IMR-90 (cell line): ENCODE results near the gene CYB5RL. TPM values are rescaled to one million over a fixed set of nuclear protein-coding genes. Genes with fewer than 3 reads are reported as not detected.

ENCODE experiments used
- ATAC-seq: fragments of 200-7000 bp; cut with Tn5 transposase; 2 replicates; pipeline ENCODE4 v1.9.1; 2020; ENCODE audit warnings: low read depth, mild to moderate bottlenecking, moderate library complexity
- BruUV-seq: library from RNA; stranded (reverse); fragments of 400-500 nt; replicated peaks from 2 replicates; lab custom pipeline; 2021; lab: Mats Ljungman, UMichigan
- CTCF ChIA-PET: fragments of 300-600 bp; formaldehyde crosslinking; extraction: SDS; loops from one replicate; lab custom pipeline; 2021; ENCODE audit warnings: antibody characterized with exemption; lab: Yijun Ruan, JAX
- POLR2A ChIA-PET: fragments of 300-600 bp; sonication (Branson Sonifier 250); formaldehyde crosslinking; loops from one replicate; lab custom pipeline; 2022; ENCODE audit warnings: antibody characterized with exemption; ENCODE audit not compliant: unreplicated experiment; lab: Charles Lee
- DNase-seq: peaks from one replicate; pipeline ENCODE4 v3.0.0; 2013
- H2AFZ ChIP-seq: replicated peaks from 2 replicates; pipeline ENCODE3; 2013; ENCODE audit warnings: low read length, mild to moderate bottlenecking; ENCODE audit not compliant: poor library complexity
- H2AK5ac ChIP-seq: 2 replicates; pipeline ENCODE4 v1.6.1; 2013; ENCODE audit warnings: low read depth, low read length, inconsistent platforms
- H2AK9ac ChIP-seq: replicated peaks from 2 replicates; pipeline ENCODE3; 2013; ENCODE audit warnings: mild to moderate bottlenecking, low read depth, low read length, moderate library complexity; ENCODE audit not compliant: poor library complexity
- H2BK120ac ChIP-seq: 2 replicates; pipeline ENCODE4 v1.6.1; 2013; ENCODE audit warnings: low read depth, low read length, inconsistent platforms
- H2BK15ac ChIP-seq: 3 replicates; pipeline ENCODE4 v1.6.1; 2013; ENCODE audit warnings: low read depth, low read length, inconsistent platforms
- H2BK20ac ChIP-seq: 2 replicates; pipeline ENCODE4 v1.6.1; 2013; ENCODE audit warnings: low read depth, mild to moderate bottlenecking, inconsistent platforms, low read length, moderate library complexity
- H2BK5ac ChIP-seq: 2 replicates; pipeline ENCODE4 v1.6.1; 2013; ENCODE audit warnings: mild to moderate bottlenecking, low read depth, low read length, inconsistent platforms; ENCODE audit not compliant: poor library complexity, severe bottlenecking
- H3K14ac ChIP-seq: replicated peaks from 2 replicates; pipeline ENCODE4 v1.6.1; 2013; ENCODE audit warnings: low read depth, low read length, inconsistent platforms
- H3K18ac ChIP-seq: 2 replicates; pipeline ENCODE4 v1.6.1; 2013; ENCODE audit warnings: low read depth, low read length, control low read depth
- H3K23ac ChIP-seq: 2 replicates; pipeline ENCODE4 v1.6.1; 2013; ENCODE audit warnings: low read depth, low read length, inconsistent platforms
- H3K27ac ChIP-seq: 2 replicates; pipeline ENCODE4 v1.5.1; 2013; ENCODE audit warnings: mild to moderate bottlenecking, control low read depth, low read length; ENCODE audit not compliant: insufficient read depth
- H3K27me3 ChIP-seq: 2 replicates; pipeline ENCODE4 v1.6.1; 2013; ENCODE audit warnings: low read length; ENCODE audit not compliant: control insufficient read depth, insufficient read depth
- H3K36me3 ChIP-seq: 2 replicates; pipeline ENCODE4 v1.6.1; 2013; ENCODE audit warnings: low read length, mixed read lengths; ENCODE audit not compliant: control insufficient read depth, insufficient read depth
- H3K4ac ChIP-seq: 2 replicates; pipeline ENCODE4 v1.6.1; 2013; ENCODE audit warnings: low read depth, low read length, inconsistent platforms
- H3K4me1 ChIP-seq: 2 replicates; pipeline ENCODE4 v1.6.1; 2013; ENCODE audit warnings: low read length, mixed read lengths; ENCODE audit not compliant: control insufficient read depth, insufficient read depth
- H3K4me2 ChIP-seq: 2 replicates; pipeline ENCODE4 v1.6.1; 2013; ENCODE audit warnings: low read depth, mild to moderate bottlenecking, control low read depth, low read length, moderate library complexity
- H3K4me3 ChIP-seq: 2 replicates; pipeline ENCODE4 v1.5.1; 2013; ENCODE audit warnings: low read depth, mild to moderate bottlenecking, control low read depth, low read length, moderate library complexity; ENCODE audit not compliant: insufficient read depth
- H3K56ac ChIP-seq: 2 replicates; pipeline ENCODE4 v1.6.1; 2013; ENCODE audit warnings: low read length, inconsistent platforms; ENCODE audit not compliant: insufficient read depth; ENCODE audit errors: extremely low read depth
- H3K79me1 ChIP-seq, 2 experiments: 2 replicates each; pipeline ENCODE4 v1.6.1; 2013; ENCODE audit warnings: low read length in 2 of 2, inconsistent platforms in 1 of 2, low read depth in 1 of 2
- H3K9ac ChIP-seq: 2 replicates; pipeline ENCODE4 v1.6.1; 2013; ENCODE audit warnings: low read depth, low read length, control low read depth
- H3K9me1 ChIP-seq: 2 replicates; pipeline ENCODE4 v1.6.1; 2013; ENCODE audit warnings: low read length, inconsistent platforms; ENCODE audit not compliant: insufficient read depth
- H3K9me3 ChIP-seq: 2 replicates; pipeline ENCODE4 v1.6.1; 2013; ENCODE audit warnings: low read length; ENCODE audit not compliant: control insufficient read depth, insufficient read depth
- H4K20me1 ChIP-seq: 2 replicates; pipeline ENCODE4 v1.6.1; 2013; ENCODE audit warnings: low read length, inconsistent platforms; ENCODE audit not compliant: insufficient read depth
- H4K5ac ChIP-seq: 2 replicates; pipeline ENCODE4 v1.6.1; 2013; ENCODE audit warnings: mild to moderate bottlenecking, low read depth, low read length, control low read depth
- H4K8ac ChIP-seq, 2 experiments: 2 replicates each; pipeline ENCODE4 v1.6.1; 2013; ENCODE audit warnings: low read depth in 2 of 2, low read length in 2 of 2, control low read depth in 1 of 2, inconsistent platforms in 1 of 2
- H4K91ac ChIP-seq: 2 replicates; pipeline ENCODE4 v1.6.1; 2013; ENCODE audit warnings: low read depth, low read length, inconsistent platforms; ENCODE audit not compliant: insufficient read depth
- BHLHE40 ChIP-seq: fragments of 150-350 bp; IDR thresholded peaks from 2 replicates; pipeline ENCODE4 v1.6.1; 2016; ENCODE audit warnings: mild to moderate bottlenecking, low read depth, low read length
- MAZ ChIP-seq: IDR thresholded peaks from 2 replicates; pipeline ENCODE4 v1.6.1; 2012; ENCODE audit warnings: low read depth, mild to moderate bottlenecking, low read length, improper control_type of control experiment, moderate library complexity, borderline replicate concordance
- RFX5 ChIP-seq: IDR thresholded peaks from 2 replicates; pipeline ENCODE4 v1.8.0; 2012; ENCODE audit warnings: low read depth, mild to moderate bottlenecking, low read length, moderate library complexity
- WGBS, 2 experiments: methylation state at CpG; one replicate each; pipeline versions ENCODE4 v1.1.5 to v1.1.7; 2013; ENCODE audit warnings: missing lambda C conversion rate in 2 of 2; ENCODE audit not compliant: insufficient read length in 1 of 2; ENCODE audit errors: extremely low coverage in 2 of 2; 5-methylcytosine and 5-hydroxymethylcytosine counted together
- dilution Hi-C: fragments of 300-500 bp; cut with HindIII; formaldehyde crosslinking; loops from one replicate; pipeline ENCODE4 v1.14.3; 2018; ENCODE audit warnings: low sequenced_read_pairs; ENCODE audit not compliant: unreplicated experiment
- in situ Hi-C: fragments of 300-500 bp; cut with MboI; formaldehyde crosslinking; loops from 3 replicates; pipeline ENCODE4 v1.14.3; 2019; ENCODE audit warnings: low sequenced_read_pairs, inconsistent platforms, mixed read lengths
- intact Hi-C: fragments of 100-400 bp; cut with micrococcal nuclease; formaldehyde crosslinking; loops from 2 replicates; pipeline ENCODE4 v1.10.0; 2022
- polyA plus RNA-seq, 3 experiments: library from polyadenylated mRNA; depleted of rRNA; stranded (reverse); fragments of >200 nt; gene quantifications; 2 replicates each; pipeline ENCODE4 v1.2.3, GENCODE V29; 2012; ENCODE audit warnings: low replicate concordance in 1 of 3
- total RNA-seq: library from RNA; depleted of rRNA; stranded (reverse); fragments of >200 nt; gene quantifications from 2 replicates; pipeline ENCODE4 v1.2.3, GENCODE V29; 2012

Gene CYB5RL
- total and polyA plus RNA-seq, 2 of the 4 experiments (the other 2 are of a cell fraction) = 3.8 to 4.3 TPM

GRCh38 chr1:54244655-54245054 lies 44.8 kb upstream of the CYB5RL start:
- peaks cover 8% of the 10 kb centered on the region; the same call in 1 of the 2 replicates for H3K9me1 ChIP-seq
- no peak overlapping the region for H2BK15ac ChIP-seq
- in situ Hi-C loops (no loop called here), intact Hi-C loops (no loop called here), dilution Hi-C loops (no loop called here)
- no peak overlapping the region for H2BK5ac ChIP-seq
- peaks cover 4% of the 10 kb centered on the region in 2 experiments; a peak in 3 of 4 replicates for H3K79me1 ChIP-seq
- H3K23ac ChIP-seq = no peak overlapping the region
- no peak overlapping the region for H3K56ac ChIP-seq
- H2BK20ac ChIP-seq = no peak overlapping the region
- DNase-seq = no peak
- no peak overlapping the region for H3K9ac ChIP-seq
- peaks cover 69% of the 10 kb centered on the region for H3K36me3 ChIP-seq
- no peak overlapping the region for H3K27ac ChIP-seq
- H4K8ac ChIP-seq = no peak overlapping the region
- no peak overlapping the region for H4K91ac ChIP-seq
- no peak overlapping the region for H2AFZ ChIP-seq
- H3K14ac ChIP-seq = no peak overlapping the region
- no peak overlapping the region for H4K5ac ChIP-seq
- POLR2A ChIA-PET = no interaction called here
- H3K4me2 ChIP-seq = no peak overlapping the region
- H3K27me3 ChIP-seq = no peaks in the 10 kb centered on the region
- TF ChIP-seq BHLHE40 (no peak), RFX5 (no peak), MAZ (no peak)
- no TSS peak for BruUV-seq
- no peak overlapping the region for H2AK5ac ChIP-seq
- CTCF ChIA-PET = interaction anchor here (0.5 kb wide), 1 partner anchor 247 kb away, joined by 4 read pairs; no protein-coding TSS in a partner anchor
- no peaks in the 10 kb centered on the region for H3K4me1 ChIP-seq
- no peaks in the 10 kb centered on the region for H4K20me1 ChIP-seq
- no peak overlapping the region for H2BK120ac ChIP-seq
- no peak overlapping the region for H3K4me3 ChIP-seq
- no peak overlapping the region for H3K4ac ChIP-seq
- no peaks in the 10 kb centered on the region for H3K9me3 ChIP-seq
- no peak for ATAC-seq
- no peak overlapping the region for H2AK9ac ChIP-seq
- H3K18ac ChIP-seq = no peak overlapping the region
- 100% methylated on average over 1 of the region's 7 CpGs; no CpG with 5 or more reads in 1 of the 2 experiments for WGBS, 2 experiments
